LNCAP (cell line): ENCODE results near the gene PISD.

Source experiments
- CTCF ChIP-seq: fragments of 450-650 bp; IDR thresholded peaks from 2 replicates; pipeline ENCODE4 v1.5.1; 2017; ENCODE audit warnings: mild to moderate bottlenecking

The PISD gene

GRCh38 chr22:31625661-31626426, 36.2 kb downstream of the PISD start:
- no peak for TF ChIP-seq CTCF

- TF ChIP-seq CTCF = no peak
Measured at GRCh38 chr22:31625257-31625640, 36.8 kb downstream of the PISD start.

- no peak for TF ChIP-seq CTCF
Measured at GRCh38 chr22:31623592-31624304, 38.3 kb downstream of the PISD start.

- no peak for TF ChIP-seq CTCF
Measured at GRCh38 chr22:31622980-31623379, 39.0 kb downstream of the PISD start.

- TF ChIP-seq CTCF = no peak
Measured at GRCh38 chr22:31621507-31622124, 40.4 kb downstream of the PISD start.

- no peak for TF ChIP-seq CTCF
Measured at GRCh38 chr22:31620756-31621480, 41.1 kb downstream of the PISD start.

DNA sequence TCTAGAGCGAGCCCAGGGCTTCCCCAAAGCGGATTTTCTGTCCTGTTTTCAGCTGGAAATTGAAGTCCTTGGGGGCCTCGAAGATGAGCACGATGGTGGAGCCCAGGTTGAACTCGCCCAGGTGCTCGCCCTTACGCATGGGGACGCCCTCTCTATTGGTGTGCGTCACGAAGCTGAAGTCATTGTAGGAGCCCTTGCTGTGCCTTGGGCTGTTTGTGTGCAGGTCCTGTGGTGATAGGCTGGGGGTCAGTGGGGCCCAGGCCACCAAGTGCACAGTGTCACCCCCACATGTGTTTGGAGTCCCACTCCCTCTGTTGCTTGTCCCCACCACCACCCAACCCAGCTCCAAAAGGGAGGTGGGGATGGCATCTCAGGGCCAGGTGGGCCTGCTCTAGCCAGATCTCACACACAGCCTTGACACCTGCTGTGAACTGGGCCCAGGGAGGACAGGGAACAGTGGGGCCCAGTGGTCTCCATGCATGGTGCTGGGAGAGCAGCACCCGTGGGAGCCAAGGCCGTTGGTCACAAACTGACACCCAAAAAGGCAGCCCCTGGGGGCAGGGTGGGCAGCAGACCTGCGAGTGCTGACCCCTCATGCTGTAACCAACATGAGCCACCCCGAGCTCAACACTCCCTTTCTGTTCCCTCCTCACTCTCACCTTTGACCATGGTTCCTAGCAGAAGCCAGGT, 42.3 kb downstream of the PISD start:
- no peak for TF ChIP-seq CTCF
